GM19328 (cell line): ENCODE data around the gene USP11.

Experiments used
- ATAC-seq: cut with Tn5 transposase; IDR thresholded peaks from one replicate; pipeline ENCODE4 v1.9.1; 2021; ENCODE audit warnings: mild to moderate bottlenecking, moderate library complexity; ENCODE audit not compliant: unreplicated experiment

Gene USP11

GRCh38 chrX:47202877-47203276 is 29.9 kb upstream of the USP11 start:
- no peak for ATAC-seq

- ATAC-seq = no peak
Measured at GRCh38 chrX:47204970-47205369, 27.8 kb upstream of the USP11 start.

- no peak for ATAC-seq
Measured at GRCh38 chrX:47206316-47206715, 26.5 kb upstream of the USP11 start.

GRCh38 chrX:47208108-47208507 is 24.7 kb upstream of the USP11 start:
- no peak for ATAC-seq

GRCh38 chrX:47209508-47210238 is 23.1 kb upstream of the USP11 start:
- no peak for ATAC-seq

- ATAC-seq = no peak
Measured at GRCh38 chrX:47210661-47211425, 22.0 kb upstream of the USP11 start.

- ATAC-seq = no peak
Measured at GRCh38 chrX:47212381-47213293, 20.2 kb upstream of the USP11 start.

GRCh38 chrX:47214435-47215077 is 18.3 kb upstream of the USP11 start:
- ATAC-seq = no peak

GRCh38 chrX:47215291-47215900 is 17.4 kb upstream of the USP11 start:
- no peak for ATAC-seq

GRCh38 chrX:47216393-47216925 is 16.4 kb upstream of the USP11 start:
- no peak for ATAC-seq

- ATAC-seq = no peak
Measured at GRCh38 chrX:47217121-47217851, 15.5 kb upstream of the USP11 start.

GRCh38 chrX:47217852-47218279 is 14.9 kb upstream of the USP11 start:
- peak; percentile 89 for ATAC-seq

GRCh38 chrX:47218280-47218919 is 14.4 kb upstream of the USP11 start, which contains the start of gene CDK16:
Gene CDK16 (plus strand): TSS chrX:47218681. CDS start chrX:47223558, 4,877 bp downstream.
- ATAC-seq = peak; percentile 39

GRCh38 chrX:47218920-47219815 is 13.6 kb upstream of the USP11 start:
- no peak for ATAC-seq

- no peak for ATAC-seq
Measured at GRCh38 chrX:47221756-47222155, 11.1 kb upstream of the USP11 start.

GRCh38 chrX:47222751-47223350 is 10.0 kb upstream of the USP11 start:
- no peak for ATAC-seq

- ATAC-seq = no peak
Measured at GRCh38 chrX:47223476-47224250, 9.1 kb upstream of the USP11 start.
